GM21447 (cell line): Measurements from ENCODE around the gene RAB27A.
"Not testable (repeated sequence)": the region's sequence is repeated elsewhere in the genome, so short reads cannot be mapped to it uniquely, and the experiment has no call there.

Source experiments
- ATAC-seq: cut with Tn5 transposase; IDR thresholded peaks from one replicate; pipeline ENCODE4 v1.9.1; 2021; ENCODE audit not compliant: unreplicated experiment

RAB27A gene

GRCh38 chr15:55289746-55290527, at the start of gene RAB27A:
TSS of gene RAB27A (minus strand) at chr15:55289813. CDS start at chr15:55234934, 54,879 bp downstream.
- ATAC-seq = peak; percentile 64

GRCh38 chr15:55337160-55337559, 47.5 kb upstream of the RAB27A start:
- no peak for ATAC-seq

- no peak for ATAC-seq
Observed at GRCh38 chr15:55334997-55335396, 45.4 kb upstream of the RAB27A start.

GRCh38 chr15:55334371-55334770, 44.8 kb upstream of the RAB27A start:
- ATAC-seq = no peak

- ATAC-seq = no peak
Observed at GRCh38 chr15:55327387-55327786, 37.8 kb upstream of the RAB27A start.

GRCh38 chr15:55322467-55322866, 32.9 kb upstream of the RAB27A start:
- no peak for ATAC-seq

- ATAC-seq = no peak
Observed at GRCh38 chr15:55320963-55321362, 31.4 kb upstream of the RAB27A start.

- ATAC-seq = no peak
Observed at GRCh38 chr15:55320238-55320550, 30.6 kb upstream of the RAB27A start.

GRCh38 chr15:55319537-55320237, 30.1 kb upstream of the RAB27A start:
- peak; percentile 51 for ATAC-seq

GRCh38 chr15:55318588-55319494, 29.2 kb upstream of the RAB27A start, which contains the start of the genes PIGB and PIGBOS1:
TSS of gene PIGB (plus strand) at chr15:55319222. CDS start at chr15:55319251, 29 bp downstream.
TSS of gene PIGBOS1 (minus strand) at chr15:55319123. CDS start at chr15:55317792, 1,331 bp downstream.
- ATAC-seq = peak; percentile 89

- not testable (repeated sequence) for ATAC-seq
Observed at GRCh38 chr15:55302801-55303200, 13.2 kb upstream of the RAB27A start.

- no peak for ATAC-seq
Observed at GRCh38 chr15:55297315-55297714, 7.7 kb upstream of the RAB27A start.

GRCh38 chr15:55290528-55291057, 980 bp upstream of the RAB27A start:
- ATAC-seq = peak; percentile 73

- peak; percentile 30 for ATAC-seq
Observed at GRCh38 chr15:55289011-55289745, 435 bp downstream of the RAB27A start.

GRCh38 chr15:55288006-55288717, 1.5 kb downstream of the RAB27A start:
- no peak for ATAC-seq

GRCh38 chr15:55286442-55287189, 3.0 kb downstream of the RAB27A start:
- ATAC-seq = not testable (repeated sequence)

GRCh38 chr15:55284426-55284825, 5.2 kb downstream of the RAB27A start:
- ATAC-seq = no peak

GRCh38 chr15:55283379-55284147, 6.0 kb downstream of the RAB27A start:
- no peak for ATAC-seq
